ENCODE data around the gene DNASE1L2.

Gene DNASE1L2

GRCh38 chr16:2235695-2236336, 428 bp upstream of the DNASE1L2 start (continued):
- TF ChIP-seq, protein P1, sequence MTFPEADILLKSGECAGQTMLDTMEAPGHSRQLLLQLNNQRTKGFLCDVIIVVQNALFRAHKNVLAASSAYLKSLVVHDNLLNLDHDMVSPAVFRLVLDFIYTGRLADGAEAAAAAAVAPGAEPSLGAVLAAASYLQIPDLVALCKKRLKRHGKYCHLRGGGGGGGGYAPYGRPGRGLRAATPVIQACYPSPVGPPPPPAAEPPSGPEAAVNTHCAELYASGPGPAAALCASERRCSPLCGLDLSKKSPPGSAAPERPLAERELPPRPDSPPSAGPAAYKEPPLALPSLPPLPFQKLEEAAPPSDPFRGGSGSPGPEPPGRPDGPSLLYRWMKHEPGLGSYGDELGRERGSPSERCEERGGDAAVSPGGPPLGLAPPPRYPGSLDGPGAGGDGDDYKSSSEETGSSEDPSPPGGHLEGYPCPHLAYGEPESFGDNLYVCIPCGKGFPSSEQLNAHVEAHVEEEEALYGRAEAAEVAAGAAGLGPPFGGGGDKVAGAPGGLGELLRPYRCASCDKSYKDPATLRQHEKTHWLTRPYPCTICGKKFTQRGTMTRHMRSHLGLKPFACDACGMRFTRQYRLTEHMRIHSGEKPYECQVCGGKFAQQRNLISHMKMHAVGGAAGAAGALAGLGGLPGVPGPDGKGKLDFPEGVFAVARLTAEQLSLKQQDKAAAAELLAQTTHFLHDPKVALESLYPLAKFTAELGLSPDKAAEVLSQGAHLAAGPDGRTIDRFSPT (tag by site-specific recombination; IDR thresholded peaks at IDR 0.05): peak; percentile 76; the same call in 1 of the 2 replicates
- 0 out of 2 replicates have a peak, but pooled peaks have one; percentile 7 for TF ChIP-seq GLIS1 (tag by site-specific recombination; IDR thresholded peaks at IDR 0.05)
- no peak for TF ChIP-seq ZNF266 (tag by site-specific recombination; IDR thresholded peaks at IDR 0.05; ENCODE audit: low read depth)
- 0 out of 2 replicates have a peak, but pooled peaks have one; percentile 13 for TF ChIP-seq ZNF223 (tag by site-specific recombination; IDR thresholded peaks at IDR 0.05)
- no peak for TF ChIP-seq ZNF513 (tag by site-specific recombination; IDR thresholded peaks at IDR 0.05)

GRCh38 chr16:2237102-2237482, 848 bp downstream of the DNASE1L2 start:
- Histone ChIP-seq H3K4me3 (ENCODE audit: low read depth, low read length) (peak overlapping the region; percentile 31), H3K36me3 (ENCODE audit: control insufficient read depth in 2 of 2, insufficient read depth in 1 of 2, low read length in 2 of 2) (peaks cover 3 to 50% of the 10 kb centered on the region in 2 experiments; a peak in 2 of 3 replicates), H3K4me1 (ENCODE audit: control insufficient read depth, insufficient read depth, low read length) (peaks cover 4% of the 10 kb centered on the region; the same call in 1 of the 2 replicates), H3K27ac (ENCODE audit: extremely low read depth, low read depth, low read length) (peak overlapping the region; percentile 48; the same call in 1 of the 2 replicates), H3K9me3 (ENCODE audit: control insufficient read depth, insufficient read depth, low read depth, low read length) (no peaks in the 10 kb centered on the region)
- ChIA-PET POLR2A (interaction anchor here (1.0 to 5.3 kb wide), 10 partner anchors 10 to 296 kb away, joined by 3 to 48 read pairs (median 6); partner anchors contain the start of genes BRICD5, ECI1, PGP and TRAF7), CTCF (interaction anchor here (0.6 to 1.2 kb wide), 2 partner anchors 23 to 539 kb away, joined by 3 read pairs; partner anchors contain the start of gene PGP)
- TF ChIP-seq SCRT2 (tag by site-specific recombination; IDR thresholded peaks at IDR 0.05): peak; percentile 32; the same call in 1 of the 2 replicates
- peak; percentile 25; the same call in 1 of the 2 replicates for TF ChIP-seq KLF8 (tag by site-specific recombination; IDR thresholded peaks at IDR 0.05)
- TF ChIP-seq FEZF1 (tag by site-specific recombination; IDR thresholded peaks at IDR 0.05): no peak
- TF ChIP-seq PATZ1 (tag by site-specific recombination; IDR thresholded peaks at IDR 0.05): 0 out of 2 replicates have a peak, but pooled peaks have one; percentile 22

- ChIA-PET POLR2A (interaction anchor here (1.2 to 5.3 kb wide), 8 partner anchors 10 to 82 kb away, joined by 4 to 48 read pairs (median 7); partner anchors contain the start of genes ECI1, MLST8, PGP and TRAF7), CTCF (interaction anchor here (0.6 kb wide), 1 partner anchor 539 kb away, joined by 3 read pairs; no protein-coding TSS in a partner anchor)
- Histone ChIP-seq H3K4me1 (ENCODE audit: control insufficient read depth, insufficient read depth, low read length) (peaks cover 4% of the 10 kb centered on the region; the same call in 1 of the 2 replicates), H3K9me3 (ENCODE audit: control insufficient read depth, insufficient read depth, low read depth, low read length) (no peaks in the 10 kb centered on the region), H3K27ac (ENCODE audit: extremely low read depth, low read depth, low read length) (no peak overlapping the region), H3K4me3 (ENCODE audit: low read depth, low read length) (no peak overlapping the region), H3K36me3 (ENCODE audit: control insufficient read depth in 2 of 2, insufficient read depth in 1 of 2, low read length in 2 of 2) (peaks cover 3 to 50% of the 10 kb centered on the region in 2 experiments; a peak in 2 of 3 replicates)
- TF ChIP-seq ZNF600 (tag by site-specific recombination; IDR thresholded peaks at IDR 0.05) (0 out of 2 replicates have a peak, but pooled peaks have one; percentile 35), ZSCAN16 (tag by site-specific recombination; IDR thresholded peaks at IDR 0.05) (no peak), ZNF148 (tag by site-specific recombination; IDR thresholded peaks at IDR 0.05; ENCODE audit: borderline replicate concordance) (no peak)
These were observed 1.4 kb downstream of the DNASE1L2 start for GRCh38 chr16:2237493-2238149.

Measured in HEK293 (cell line).